Astrocyte of the hippocampus (primary cell): ENCODE measurements around the gene VCL.
A peak's percentile ranks its signal among the peaks of the same experiment; 100 is the strongest.
"Not testable (repeated sequence)": the region's sequence is repeated elsewhere in the genome, so short reads cannot be mapped to it uniquely, and the experiment has no call there.

Source experiments
- DNase-seq: peaks from one replicate; pipeline ENCODE4 v3.0.0; 2011; ENCODE audit warnings: low read depth, low spot score

The VCL gene

DNA sequence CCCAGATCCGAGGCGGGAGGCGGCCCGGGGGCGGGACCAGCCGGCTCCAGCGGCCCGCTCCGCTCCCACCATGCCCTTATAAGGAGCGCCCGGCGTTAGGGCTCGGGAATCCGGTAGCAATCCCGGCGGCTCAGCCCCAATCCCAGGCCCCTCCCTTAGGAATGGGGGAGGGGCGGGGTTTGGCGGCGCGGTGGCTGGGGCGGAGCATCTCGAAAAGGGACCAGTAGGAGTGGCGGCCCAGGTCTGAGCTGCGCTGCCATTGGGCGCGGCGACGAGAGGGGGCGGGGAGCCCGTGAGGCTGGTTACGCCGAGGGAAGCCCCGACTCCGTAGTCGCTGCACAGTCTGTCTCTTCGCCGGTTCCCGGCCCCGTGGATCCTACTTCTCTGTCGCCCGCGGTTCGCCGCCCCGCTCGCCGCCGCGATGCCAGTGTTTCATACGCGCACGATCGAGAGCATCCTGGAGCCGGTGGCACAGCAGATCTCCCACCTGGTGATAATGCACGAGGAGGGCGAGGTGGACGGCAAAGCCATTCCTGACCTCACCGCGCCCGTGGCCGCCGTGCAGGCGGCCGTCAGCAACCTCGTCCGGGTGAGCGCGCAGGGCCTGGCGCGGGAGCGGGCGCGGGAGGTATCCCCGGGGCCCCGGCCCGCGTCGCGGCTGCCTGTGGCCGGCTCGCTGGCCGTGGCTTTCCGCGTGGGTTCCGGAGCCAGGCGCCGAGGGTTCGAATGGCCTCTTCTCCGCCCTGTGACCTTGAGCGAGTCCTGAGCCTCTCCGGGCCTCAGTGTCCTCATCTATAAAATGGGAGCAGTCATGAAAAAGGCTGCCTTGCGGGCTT, at the start of gene VCL:
Gene VCL (plus strand): TSS at position 330 of the 836 bp plus-strand sequence. CDS start 92 bp downstream, at position 422.
- DNase-seq = peak; percentile 100

DNA sequence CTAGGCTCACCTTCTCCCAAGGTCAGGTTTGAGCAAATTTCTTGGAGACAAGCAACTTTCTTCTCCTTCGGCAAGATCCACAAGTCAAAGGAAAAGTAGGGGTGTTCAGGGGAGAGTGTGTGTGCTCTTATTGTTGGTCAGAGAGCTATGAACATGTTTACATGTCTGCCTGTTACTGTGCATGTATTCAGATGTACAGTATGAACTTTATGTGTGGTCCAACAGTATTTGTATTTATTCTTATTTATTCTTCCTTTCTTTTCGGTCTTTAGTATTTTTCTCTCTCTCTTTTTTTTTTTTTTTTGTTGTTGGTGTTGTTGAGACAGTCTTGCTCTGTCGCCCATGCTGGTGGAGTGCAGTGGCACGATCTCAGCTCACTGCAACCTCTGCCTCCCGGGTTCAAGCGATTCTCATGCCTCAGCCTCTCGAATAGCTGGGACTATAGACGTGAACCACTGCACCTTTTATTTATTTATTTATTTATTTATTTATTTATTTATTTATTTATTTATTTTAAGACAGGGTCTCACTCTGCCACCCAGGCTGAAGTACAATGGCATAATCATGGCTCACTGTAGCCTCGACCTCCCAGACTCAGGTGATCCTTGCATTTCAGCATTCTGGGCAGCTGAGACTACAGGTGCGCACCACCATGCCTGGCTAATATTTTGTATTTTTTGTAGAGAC, 48.8 kb upstream of the VCL start:
- DNase-seq = no peak

DNA sequence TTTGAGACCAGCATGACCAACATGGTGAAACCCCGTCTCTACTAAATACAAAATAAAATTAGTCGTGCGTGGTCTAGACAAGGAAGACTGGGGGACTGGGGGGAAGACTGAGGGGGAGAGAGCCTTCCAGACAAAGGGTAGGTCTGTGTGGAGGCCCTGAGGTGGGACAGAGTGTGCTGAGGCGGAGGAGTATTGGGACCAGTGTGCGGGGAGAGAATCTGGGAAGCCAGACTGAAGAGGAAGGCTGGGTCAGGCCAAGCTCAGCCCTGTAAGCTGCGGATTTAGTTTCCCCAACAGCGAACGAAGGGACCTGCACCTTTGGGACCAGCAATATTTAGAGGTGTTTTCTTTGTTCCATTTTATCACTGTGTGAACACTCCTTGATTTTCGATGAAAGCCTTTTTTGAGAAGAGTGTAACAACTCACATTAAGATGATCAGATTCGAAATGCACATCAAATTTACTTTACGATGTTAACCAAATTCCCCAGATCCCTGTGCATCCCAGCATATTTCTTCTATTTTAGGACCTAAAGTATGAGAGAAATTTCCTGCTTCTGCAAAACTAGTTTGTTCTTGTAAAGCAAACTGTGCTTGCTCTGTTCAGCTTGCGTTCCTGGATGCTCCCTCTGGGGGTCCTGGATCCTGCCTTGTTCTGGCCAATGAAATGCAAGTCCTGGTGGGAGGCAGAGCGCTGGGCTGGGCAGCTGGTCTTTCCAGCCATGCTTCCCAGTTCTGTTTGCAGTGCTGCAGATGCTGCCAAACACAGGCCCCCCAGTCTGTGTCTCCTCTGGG, 47.6 kb upstream of the VCL start:
- DNase-seq = no peak

DNA sequence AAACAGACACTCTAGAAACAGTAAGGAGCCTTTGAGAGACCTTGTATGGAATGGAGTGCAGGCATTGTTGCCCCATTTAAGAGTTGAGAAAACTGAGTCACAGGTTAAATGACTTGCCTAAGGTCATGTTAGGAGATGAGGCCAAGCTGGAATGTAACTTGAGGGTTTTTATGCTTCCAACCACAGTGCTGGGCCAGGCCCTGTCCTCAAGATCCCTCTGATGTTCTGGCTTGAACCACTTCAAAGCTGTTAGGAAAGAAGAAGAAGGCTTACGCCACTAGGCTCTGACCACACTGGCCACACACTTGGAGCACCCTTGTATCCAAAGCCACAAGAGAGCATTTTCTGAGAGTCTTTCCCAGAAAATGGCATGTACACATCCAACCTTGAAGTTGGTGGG, 44.3 kb upstream of the VCL start:
- DNase-seq = peak; percentile 88

DNA sequence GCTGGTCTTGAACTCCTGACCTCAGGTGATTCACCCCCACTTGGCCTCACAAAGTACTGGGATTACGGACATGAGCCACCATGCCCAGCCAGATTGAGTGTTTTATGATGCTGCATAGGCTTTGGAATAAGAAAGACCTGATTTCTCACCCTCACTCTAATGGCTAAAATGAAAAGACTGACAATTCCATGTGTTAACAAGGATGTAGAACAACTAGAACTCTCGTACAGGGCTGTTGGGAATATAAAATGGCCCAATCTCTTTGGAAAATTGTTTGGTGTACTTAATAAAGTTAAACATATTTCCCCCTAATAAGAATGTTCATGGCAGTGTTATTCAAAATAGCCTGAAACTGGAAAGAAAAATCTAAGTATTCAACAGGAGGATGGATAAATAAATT, 43.2 kb upstream of the VCL start:
- DNase-seq = no peak

DNA sequence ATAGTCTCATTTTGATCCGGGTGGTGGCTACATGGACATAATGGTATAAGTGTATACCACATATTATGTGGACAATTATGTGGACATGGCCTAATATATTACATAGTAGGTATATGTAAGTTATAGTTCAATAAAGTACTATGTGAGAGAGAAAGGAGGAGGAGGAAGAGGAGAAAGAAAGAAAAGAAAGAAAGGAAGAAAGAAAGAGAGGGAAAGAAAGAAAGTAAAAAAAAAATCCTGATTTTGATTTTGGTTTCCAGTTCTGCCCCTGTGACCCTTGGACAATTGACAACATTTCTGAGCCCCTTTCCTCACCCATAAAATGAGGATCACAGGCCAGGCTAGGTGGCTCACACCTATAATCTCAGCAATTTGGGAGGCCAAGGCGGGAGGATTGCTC, 42.2 kb upstream of the VCL start:
- no peak for DNase-seq

DNA sequence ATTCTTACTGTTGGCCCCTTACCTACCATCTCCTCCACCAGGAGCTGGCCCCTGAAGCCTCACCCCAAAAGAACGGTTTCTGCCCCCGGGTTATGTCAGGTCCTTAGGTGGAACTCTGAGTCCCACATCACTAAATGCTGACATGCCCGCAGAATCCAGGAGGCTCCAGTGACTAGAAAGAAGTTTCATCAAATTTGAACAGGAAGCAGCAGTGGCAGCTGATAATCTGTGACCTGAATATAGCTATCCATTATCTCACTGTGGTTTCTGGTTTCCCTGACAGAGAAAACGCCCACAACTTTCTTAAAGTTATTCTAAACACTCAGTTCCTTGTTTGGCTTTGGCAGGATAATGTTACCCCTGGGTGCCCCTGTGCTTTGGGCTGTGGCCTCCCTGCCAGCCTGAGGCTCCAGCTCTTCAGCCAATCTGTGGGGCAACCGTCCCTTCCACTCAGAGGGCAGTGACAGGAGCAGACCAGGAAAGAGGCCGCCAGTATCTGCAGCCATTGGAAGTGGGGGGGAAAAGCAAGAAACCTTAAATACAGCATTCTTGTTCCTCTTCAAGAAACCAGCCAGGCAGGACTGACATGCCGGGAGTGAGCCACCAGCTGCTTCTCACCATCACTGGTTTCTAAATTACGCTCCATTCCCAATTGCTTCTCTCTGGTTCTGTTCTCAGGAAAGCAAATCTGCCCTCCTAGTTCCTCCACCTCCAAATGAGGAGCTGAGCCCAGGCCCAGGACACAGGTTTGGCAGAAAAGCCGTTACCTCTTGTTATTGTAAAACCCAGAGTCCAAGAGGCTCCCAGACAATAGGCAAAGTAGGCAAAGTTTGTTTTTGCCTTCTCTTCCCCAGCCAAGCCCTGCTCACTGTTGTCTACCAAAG, 41.2 kb upstream of the VCL start:
- DNase-seq = peak; percentile 58

DNA sequence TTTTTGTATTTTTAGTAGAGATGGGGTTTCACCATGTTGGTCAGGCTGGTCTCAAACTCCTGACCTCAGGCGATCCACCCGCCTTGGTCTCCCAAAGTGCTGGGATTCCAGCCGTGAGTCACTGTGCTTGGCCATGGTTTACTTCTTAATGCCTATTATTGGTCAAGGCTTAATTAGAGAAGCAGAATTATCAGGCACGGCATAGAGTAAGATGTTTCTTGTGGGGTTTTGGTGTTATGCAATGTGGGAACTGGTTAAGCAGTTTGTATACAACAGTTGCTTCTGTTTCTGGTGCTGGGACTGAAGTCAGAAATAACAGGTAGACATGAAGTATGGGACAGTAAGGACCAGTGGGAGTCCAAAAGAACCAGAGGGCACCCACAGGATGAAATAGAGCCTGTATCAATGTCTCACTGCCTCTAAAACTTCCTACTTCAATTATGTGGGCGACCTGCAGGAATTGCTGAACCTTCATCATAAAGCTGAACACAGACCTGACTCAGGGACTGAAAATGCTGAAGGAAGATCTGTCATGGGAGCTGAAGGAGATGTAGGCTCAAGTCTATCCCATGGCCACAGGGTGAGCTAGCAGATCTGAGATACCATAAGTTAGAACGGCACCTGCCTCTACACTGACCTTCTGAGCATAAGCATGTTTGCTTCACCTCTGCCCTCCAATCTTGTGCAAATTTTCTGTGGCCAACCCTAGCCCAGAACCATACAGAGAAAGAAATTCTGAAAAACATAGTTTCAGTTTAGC, 38.3 kb upstream of the VCL start:
- DNase-seq = peak; percentile 28

DNA sequence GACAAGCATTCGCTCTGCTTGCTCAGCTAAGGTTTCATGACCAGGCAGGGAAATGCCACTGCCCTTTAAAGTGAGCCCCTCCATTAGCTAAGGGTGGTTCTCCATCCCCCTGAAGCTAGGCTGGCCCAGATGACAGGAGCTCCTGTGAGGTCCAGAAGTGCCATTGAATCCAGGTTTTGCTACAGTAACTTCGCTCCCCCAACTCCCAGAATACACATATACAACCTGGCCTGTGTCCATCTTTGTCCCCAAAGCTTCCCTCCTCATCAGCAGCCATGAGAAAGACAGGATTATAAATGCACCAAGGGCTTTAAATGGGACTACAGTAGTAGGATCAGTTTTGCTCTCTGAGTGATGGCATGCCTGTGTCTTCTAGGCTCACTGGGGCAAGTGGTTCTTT, 35.5 kb upstream of the VCL start:
- DNase-seq = no peak

DNA sequence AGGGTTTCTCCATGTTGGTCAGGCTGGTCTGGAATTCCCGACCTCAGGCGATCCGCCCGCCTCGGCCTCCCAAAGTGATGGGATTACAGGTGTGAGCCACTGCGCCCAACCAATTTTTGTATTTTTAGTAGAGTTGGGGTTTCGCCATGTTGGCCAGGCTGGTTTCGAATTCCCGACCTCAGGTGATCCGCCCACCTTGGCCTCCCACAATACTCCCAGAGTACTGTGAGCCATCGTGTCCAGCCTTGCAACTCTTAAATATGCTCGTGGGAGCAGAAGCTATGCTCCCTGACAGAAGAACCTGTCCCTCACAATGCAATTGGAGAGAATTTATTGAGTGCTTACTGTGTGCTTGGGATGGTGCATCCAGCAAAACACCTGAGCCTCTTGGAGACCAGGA, 34.4 kb upstream of the VCL start:
- not testable (repeated sequence) for DNase-seq

DNA sequence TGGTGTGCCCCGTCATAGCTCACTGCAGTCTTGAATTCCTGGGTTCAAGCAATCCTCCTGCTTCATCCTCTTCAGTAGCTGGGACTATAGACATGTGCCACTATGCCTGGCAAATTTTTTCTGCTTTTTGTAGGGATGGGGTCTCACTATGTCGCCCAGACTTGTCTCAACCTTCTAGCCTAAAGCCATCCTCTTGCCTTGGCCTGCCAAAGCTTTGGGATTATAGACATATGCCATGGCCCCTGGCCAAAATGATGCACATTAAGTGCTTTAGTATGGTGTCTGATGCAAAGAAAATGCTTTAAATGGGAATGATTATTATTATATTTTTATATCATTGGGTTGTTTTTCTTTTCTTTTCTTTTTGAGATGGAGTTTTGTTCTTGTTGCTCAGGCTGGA, 33.2 kb upstream of the VCL start:
- DNase-seq = no peak

DNA sequence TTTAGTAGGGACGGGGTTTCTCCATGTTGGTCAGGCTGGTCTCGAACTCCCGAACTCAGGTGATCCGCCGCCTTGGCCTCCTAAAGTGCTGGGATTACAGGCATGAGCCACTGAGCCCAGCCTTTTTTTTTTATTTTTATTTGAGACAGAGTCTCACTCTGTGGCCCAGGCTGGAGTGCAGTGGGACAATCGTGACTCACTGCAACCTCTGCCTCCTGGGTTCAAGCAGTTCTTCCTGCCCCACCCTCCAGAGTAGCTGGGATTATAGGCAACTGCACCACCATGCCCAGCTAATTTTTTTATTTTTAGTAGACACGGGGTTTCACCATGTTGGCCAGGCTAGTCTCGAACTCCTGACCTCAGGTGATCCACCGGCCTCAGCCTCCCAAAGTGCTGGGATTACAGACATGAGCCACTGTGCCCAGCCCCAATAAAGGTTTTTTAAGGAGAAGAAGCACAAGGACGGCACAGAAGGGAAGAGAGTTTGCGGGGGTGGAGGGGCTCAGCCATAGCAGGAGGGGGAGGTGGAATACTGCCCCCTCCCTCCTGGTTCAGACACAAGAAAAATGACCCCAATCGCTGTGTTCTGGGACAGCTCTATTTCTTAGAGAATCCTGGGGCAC, 32.5 kb upstream of the VCL start:
- not testable (repeated sequence) for DNase-seq

DNA sequence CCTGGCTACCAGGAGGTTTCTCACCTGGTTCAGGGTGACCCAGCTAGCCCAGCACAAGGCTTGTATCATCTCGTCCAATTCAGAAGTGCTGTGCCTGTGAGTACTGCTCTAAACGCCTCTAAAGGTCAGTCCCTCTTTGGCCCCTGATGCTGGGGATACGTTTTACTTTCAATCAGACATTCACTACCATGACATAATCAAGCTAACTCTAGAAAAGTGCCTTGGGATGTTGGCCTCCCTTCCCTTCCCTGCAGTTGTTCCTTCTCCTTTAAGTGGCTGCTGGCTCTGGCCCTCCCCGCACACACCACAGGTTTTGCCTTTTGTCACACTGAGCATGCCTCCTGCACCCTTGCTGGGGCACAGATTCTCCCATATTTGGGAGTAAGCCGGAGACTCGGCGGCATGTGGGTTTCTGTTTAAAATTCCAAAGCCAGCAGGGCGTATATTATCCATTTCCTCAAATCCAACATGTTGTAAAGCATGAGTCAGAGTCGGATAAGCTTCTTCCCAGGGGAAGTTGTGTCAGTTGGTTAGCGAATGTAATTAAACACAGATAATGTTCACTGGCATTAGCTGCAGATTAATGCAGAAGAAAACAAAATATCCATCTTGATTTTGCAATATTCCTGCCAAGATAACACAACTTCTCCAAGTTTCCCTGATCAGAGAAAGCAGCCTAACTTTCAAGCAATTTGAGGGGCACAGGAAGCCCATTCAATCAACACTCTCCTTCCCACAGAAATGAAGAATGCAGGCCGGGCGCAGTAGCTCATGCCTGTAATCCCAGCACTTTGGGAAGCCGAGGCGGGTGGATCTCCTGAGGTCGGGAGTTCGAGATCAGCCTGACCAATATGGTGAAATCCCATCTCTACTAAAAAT, 31.8 kb upstream of the VCL start:
- peak; percentile 98 for DNase-seq

DNA sequence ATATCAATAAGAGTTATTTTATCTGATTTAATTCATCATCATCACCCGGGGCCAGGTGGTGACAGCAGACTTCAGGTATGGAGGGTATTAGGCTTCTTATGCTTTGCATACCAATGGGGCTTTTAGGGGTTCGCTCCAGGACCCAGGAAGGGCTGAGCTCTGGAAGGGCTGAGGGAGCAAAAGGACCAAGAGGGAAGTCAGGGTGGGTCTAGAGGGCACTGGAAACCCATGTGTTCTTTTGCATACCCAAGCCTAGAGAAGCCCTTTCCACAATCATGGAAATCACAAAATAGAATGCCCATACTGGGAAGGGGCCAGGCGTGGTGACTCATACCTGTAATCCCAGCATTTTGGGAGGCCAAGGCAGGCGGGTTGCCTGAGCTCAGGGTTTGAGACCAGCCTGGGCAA, 30.9 kb upstream of the VCL start:
- DNase-seq = no peak

DNA sequence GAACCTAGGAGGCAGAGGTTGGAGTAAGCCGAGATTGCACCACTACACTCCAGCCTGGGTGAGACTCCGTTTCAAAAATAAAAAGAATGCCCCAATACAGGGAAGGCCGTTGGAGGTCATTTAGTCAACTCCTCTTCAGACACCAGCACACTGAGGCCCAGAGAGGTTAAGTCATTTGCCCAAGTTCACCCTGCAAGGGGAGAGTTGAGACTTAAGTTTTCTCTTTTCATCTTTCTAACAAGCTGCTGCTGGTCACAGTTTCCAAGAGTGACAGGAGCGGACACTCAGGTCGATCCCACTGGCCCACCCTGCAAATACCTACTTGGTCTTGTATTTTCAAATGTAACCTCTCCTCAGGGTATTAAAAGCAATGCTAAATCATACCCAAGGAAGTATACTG, 30.4 kb upstream of the VCL start:
- DNase-seq = no peak

DNA sequence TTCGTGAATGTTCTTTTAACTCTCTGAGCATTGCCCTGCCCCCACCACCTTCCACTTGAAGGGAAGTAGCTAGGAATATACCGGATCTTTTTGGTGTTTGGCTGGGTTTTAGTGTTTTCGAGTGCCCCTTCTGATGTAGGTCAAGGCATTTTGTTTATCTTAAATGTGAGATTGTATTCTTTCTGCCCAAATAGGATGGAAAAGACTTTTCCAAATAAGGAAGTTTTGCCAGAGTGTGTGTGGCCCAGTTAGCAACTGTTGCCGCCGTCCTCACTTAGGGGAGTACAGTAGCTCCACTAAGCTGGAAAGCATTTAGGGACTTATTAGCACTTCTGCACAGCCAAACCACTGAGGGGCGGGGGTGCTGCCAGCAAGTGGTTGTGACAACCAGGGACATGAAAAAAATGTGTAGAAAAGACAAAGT, 29.8 kb upstream of the VCL start:
- DNase-seq = peak; percentile 84

DNA sequence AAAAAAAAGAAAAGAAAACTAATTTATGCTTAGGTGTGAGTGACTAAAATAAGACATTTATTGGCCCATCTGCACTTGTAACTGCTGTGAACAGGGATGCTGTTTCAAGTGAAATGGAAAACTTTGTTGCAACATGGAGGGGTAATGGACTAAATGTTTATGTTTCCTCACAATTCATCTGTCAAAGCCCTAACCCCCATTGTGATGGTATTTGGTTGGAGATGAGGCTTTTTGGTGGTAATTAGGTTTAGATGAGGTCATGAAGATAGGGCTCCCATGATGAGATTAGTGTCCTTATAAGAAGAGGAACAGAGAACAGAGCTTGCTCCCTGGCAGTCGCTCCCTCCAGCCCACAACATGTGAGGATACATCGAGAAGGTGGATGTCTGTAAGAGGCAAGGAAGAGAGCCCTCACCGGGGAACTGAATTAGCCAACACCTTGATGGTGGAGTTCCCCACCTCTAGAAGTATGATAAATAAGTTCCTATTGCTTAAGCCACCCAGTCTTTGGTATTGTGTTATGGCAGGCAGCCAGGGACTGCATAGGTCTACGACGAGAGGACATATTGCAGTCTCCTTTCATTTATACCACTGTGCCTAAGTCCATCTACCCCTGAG, 28.6 kb upstream of the VCL start:
- DNase-seq = no peak

DNA sequence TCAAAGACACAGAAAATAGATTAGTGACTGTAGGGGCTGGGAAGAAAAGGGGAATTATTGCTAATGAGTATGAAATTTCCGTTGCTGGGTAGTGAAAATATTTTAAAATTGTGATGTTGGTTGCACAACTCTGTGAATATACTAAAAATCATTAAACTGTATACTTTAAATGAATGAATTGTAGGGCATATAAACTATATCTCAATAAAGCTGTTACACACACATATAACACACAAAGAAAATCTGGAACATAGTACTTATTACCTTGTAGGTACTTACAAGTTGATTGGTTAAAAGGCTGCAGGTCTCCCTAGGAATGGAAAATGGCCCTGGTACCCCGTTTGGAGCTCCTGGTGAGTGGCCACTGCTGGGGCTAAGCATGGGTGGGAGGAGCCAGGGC, 27.1 kb upstream of the VCL start:
- DNase-seq = no peak
